Measurements from ENCODE around the gene ADO. TPM values are rescaled to one million over a fixed set of nuclear protein-coding genes. Genes with fewer than 3 reads are reported as not detected.

ADO gene
- total RNA-seq, 2 donors from 2014 or later = 11.4 to 12.9 TPM

DNA sequence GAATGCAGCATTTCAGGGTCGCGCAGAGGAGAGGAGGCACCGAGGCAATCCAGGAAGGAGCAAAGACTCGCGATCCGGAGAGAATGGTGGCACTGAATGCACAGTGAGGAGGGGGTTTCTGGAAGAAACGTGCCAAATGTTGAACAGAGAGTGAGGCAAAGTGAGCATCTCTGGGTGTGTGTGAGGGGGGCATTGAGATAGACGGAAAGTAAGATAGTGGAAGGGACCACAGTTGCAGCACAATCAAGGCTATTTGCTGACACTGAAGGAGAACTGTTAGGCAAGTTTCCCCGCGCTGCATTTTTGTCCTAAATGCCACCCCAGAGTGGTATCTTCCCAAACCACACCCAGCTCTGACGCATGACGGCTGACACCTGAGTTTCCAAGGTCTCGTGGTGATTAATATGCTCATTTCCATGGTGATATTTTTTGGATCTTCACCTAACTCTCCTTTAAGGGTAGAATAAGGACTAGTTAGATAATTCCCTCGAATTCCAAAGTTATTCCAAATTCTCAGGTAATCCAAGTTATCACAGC, 14.4 kb upstream of the ADO start:
- no peak for DNase-seq
- intact Hi-C loops (cut with DNase I, micrococcal nuclease) = no loop called here
- no peak for ATAC-seq

DNA sequence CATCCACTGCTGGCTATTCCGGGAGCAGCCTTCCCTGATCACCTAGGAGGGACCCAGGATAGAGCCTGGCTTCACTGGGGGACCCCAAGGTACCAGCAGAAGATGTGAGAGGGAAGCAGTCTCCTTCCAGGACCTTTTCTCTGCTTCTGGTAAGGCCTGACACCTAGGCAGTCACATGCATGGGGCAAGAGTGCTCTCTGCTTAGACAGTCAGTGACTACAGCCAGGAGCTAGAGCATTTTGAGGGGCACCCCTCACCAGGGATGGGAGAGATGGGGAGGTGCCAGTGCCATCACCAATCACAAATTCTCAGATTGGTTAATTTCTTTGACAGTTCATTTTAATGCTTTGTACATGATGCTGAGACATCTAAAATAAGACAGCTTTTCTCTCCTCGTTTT, 13.9 kb upstream of the ADO start:
- DNase-seq = no peak
- no peak for ATAC-seq
- intact Hi-C loops (cut with DNase I, micrococcal nuclease) = no loop called here

GRCh38 chr10:62792261-62792660, 12.3 kb upstream of the ADO start:
- ATAC-seq = no peak
- intact Hi-C loops (cut with DNase I, micrococcal nuclease) = no loop called here
- DNase-seq = no peak

GRCh38 chr10:62794306-62794705, 10.2 kb upstream of the ADO start:
- intact Hi-C loops (cut with DNase I, micrococcal nuclease) = no loop called here
- no peak for ATAC-seq
- no peak for DNase-seq

- DNase-seq (no peak), ATAC-seq (no peak)
- intact Hi-C loops (cut with DNase I, micrococcal nuclease) = no loop called here
Observed at GRCh38 chr10:62795100-62795499, 9.4 kb upstream of the ADO start.

DNA sequence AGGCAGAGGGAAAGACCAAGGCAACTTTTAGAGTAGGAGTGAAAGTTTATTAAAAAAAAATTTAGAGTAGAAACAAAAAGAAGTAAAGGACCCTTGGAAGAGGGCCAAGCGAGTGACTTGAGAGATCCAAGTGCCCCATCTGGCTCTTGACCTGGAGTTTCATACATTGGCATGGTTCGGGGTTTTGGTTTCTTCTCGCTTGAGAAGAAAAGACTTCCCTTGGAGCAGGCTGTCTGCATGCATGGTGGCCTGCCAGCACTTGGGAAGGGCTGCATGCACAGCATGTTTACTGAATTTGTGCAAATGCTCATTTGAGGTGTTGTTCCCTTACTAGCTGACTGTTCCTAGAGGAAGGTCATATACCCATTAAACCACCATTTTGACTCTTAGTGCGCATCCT, 8.8 kb upstream of the ADO start:
- intact Hi-C loops (cut with DNase I, micrococcal nuclease) = no loop called here
- DNase-seq (no peak), ATAC-seq (no peak)

GRCh38 chr10:62796896-62797295, 7.6 kb upstream of the ADO start:
- DNase-seq = no peak
- intact Hi-C loops (cut with DNase I, micrococcal nuclease) = no loop called here
- no peak for ATAC-seq

DNA sequence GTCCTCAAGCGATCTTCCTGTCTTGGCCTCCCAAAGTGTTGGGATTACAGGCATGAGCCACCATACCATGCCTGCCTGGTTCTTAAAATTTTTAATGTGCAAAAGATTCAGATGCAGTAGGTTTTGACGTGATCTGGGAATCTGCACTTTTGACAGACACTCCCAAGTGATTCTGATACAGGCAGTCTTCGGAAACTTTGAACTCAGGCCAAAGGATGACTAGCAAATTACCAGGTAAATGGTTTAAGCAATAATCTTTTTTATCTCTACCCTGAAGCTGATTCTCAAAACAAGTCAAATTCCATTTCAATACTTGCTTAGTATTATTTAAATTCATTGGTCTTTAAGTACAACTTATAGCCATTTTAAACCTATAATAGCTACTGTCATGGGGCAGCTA, 2.6 kb upstream of the ADO start:
- DNase-seq = no peak
- intact Hi-C loops (cut with DNase I, micrococcal nuclease) = no loop called here
- no peak for ATAC-seq

DNA sequence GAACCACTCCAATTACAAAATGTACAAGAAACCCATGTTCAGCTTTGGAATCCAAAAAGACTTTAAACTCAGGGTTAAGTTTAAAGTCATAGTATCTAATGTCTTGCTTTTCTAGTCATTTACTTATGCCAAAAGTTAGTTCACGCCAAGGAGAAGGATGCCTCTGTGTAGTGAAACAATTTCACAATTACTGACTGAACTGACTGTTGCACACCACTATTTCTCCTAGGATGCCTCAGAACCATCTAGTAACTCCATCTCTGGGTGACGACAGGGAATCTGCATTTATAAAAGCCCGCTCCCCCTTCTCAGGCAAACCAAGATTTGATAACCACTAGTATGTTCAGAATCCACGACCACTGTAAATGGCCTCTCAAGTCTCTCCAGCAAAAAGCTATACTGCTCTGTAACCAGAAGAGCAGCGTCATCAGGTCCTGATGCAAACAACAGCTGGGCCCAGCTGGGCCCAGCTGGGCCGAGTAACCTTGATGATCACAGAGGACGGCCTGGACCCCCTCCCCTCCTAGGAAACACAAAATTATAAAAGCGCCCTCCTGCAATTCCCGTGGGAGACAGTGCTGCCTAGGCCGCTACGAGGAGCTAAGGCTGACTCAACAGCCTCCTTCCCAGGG, 680 bp upstream of the ADO start:
- DNase-seq (no peak), ATAC-seq (no peak)
- intact Hi-C loops (cut with DNase I, micrococcal nuclease) = no loop called here

GRCh38 chr10:62805231-62806099, 945 bp downstream of the ADO start:
- intact Hi-C loops (cut with DNase I, micrococcal nuclease) = no loop called here
- DNase-seq = peak; percentile 35 to 62

DNA sequence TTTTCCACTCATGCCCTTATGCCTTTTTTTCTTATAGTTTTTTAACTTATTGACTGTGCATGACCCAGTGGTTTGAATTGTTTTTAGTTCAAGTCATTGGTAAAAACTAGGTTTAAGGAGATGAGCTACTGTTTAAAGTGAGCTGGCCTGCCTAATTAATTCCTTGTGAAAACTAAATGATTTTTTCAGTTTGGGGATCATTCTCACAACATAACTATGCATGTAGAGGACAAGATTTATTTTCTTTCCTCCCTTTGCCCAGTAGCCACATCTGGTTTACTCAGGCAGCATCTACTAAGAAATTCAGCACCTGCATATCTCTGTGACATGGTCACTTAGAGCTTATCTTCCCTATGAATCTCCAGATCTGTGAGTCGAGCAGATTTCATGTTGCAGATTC, 1.7 kb downstream of the ADO start:
- intact Hi-C loops (cut with DNase I, micrococcal nuclease) = no loop called here

More at GRCh38 chr10:62805231-62806099, 945 bp downstream of the ADO start:
- peak; percentile 57 for ATAC-seq

GRCh38 chr10:62810156-62810902, 5.8 kb downstream of the ADO start:
- ATAC-seq (no peak), DNase-seq (no peak)
- intact Hi-C loops (cut with DNase I, micrococcal nuclease) = loop anchor here in 1 of 2 donors (10.0 kb wide), 1 partner anchor 344 kb away; no protein-coding TSS in a partner anchor

More for the DNA sequence above, 1.7 kb downstream of the ADO start:
- DNase-seq = no peak
- no peak for ATAC-seq

DNA sequence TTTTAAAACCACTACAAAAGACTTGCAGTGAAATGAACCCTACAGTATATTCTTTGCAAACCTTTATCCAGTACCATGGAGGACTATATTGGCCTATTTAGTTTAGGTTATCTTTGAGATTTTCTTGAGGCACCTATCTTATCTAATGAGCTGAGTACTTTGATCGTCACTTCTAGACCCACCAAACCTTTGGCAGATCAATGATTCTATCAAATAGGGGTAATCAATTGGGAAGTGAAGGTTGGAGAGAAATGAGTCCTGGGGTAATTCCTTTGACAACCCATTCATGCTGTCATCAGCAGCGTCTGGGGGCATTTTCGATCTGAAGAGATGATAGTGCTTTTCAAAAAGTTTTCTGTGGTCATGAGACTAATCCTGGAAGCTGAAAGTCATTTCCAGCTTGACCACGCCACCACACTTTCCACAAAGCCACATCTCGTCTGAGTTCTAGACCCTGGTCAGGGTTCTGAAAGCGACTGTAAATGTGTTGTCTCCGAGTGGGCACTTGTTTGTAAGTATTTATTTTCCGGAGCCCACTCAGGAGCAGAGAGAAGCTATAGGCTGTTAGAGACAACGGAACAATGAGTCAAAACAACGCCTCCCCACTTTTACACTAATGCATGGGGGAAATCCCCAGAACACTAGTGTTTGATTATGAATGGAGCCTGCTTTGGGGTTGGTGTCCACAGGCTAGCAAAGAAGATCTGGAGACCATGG, 6.8 kb downstream of the ADO start:
- ATAC-seq (no peak), DNase-seq (no peak)
- intact Hi-C loops (cut with DNase I, micrococcal nuclease) = loop anchor here in 1 of 2 donors (10.0 kb wide), 1 partner anchor 343 kb away; no protein-coding TSS in a partner anchor

DNA sequence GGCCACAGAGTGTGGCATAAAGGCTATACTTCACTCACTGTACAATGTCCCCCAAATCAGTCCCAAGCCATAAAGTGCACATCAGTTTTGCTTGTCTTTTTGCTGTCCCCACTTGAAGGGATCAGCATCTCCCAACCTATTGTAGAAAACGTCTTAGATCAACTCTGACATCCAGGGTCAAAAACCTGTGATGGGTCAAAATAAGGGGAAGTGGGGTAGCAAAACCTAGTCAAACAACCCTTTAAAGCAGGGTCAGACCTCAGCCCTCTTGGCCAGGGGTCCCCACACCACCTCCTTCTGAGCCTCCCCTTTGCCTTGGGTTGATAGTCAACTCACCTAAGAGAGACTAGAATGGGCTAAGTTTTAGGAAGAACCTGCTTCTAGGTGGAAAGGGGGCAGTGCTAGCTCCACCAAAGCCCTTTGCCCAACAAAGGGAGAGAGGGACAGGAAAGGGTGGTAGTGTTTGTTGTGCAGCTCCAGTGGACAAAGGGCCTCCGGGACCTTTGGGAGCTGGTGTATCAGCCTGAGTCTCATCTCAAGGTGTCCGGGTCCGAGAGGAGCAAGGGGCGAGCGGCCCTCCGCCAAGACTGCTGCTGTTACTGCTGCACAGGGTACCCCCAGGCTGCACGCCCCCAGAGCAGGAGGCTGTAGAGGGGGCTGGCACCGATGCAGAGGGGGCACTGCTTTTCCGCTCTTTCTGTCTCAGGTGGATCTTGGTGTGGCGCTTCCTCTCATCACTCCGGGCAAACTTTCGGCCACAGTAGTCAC, 8.3 kb downstream of the ADO start:
- DNase-seq (no peak), ATAC-seq (no peak)
- intact Hi-C loops (cut with DNase I, micrococcal nuclease) = loop anchor here in 1 of 2 donors (10.0 kb wide), 1 partner anchor 342 kb away; no protein-coding TSS in a partner anchor

DNA sequence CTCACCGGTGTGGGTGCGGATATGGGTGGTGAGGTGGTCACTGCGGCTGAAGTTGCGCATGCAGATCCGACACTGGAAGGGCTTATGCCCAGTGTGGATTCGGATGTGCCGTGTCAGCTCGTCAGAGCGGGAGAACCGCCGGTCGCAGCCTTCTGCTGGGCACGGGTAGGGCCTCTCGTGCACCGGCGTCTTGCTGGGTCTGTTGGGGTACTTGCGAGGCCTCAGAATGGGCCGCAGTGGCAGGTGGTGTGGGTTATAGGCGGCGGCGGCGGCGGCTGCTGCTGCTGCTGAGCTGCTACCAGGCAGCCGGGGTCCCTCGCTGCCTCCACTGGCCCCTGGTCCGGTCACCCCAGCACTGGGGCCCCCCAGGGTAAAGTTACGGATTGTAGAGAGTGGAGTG, 8.9 kb downstream of the ADO start:
- ATAC-seq = no peak
- intact Hi-C loops (cut with DNase I, micrococcal nuclease) = loop anchor here in 1 of 2 donors (10.0 kb wide), 1 partner anchor 341 kb away; no protein-coding TSS in a partner anchor
- DNase-seq = no peak

GRCh38 chr10:62813981-62814380, 9.5 kb downstream of the ADO start:
- no peak for DNase-seq
- intact Hi-C loops (cut with DNase I, micrococcal nuclease) = loop anchor here in 1 of 2 donors (10.0 kb wide), 1 partner anchor 341 kb away; no protein-coding TSS in a partner anchor
- ATAC-seq = no peak

GRCh38 chr10:62814756-62815380, 10.3 kb downstream of the ADO start:
- peak in 1 of 2 donors; percentile 25 for DNase-seq
- intact Hi-C loops (cut with DNase I, micrococcal nuclease) = loop anchor here in 1 of 2 donors (5.0 to 10.0 kb wide), 2 partner anchors 223 to 340 kb away; no protein-coding TSS in a partner anchor

More at GRCh38 chr10:62814756-62815380, 10.3 kb downstream of the ADO start:
- no peak for ATAC-seq

Data from left colon (tissue), 2 donors.